MM.1S (cell line): ENCODE results near the gene CBFA2T2.

Experiments
- CTCF ChIP-seq: fragments of 300-600 bp; sonication (generic); IDR thresholded peaks from 2 replicates; pipeline ENCODE4 v1.5.1; 2016; ENCODE audit warnings: antibody characterized with exemption, low read length, mixed read lengths
- EZH2 ChIP-seq: fragments of 300-600 bp; sonication (generic); optimal IDR thresholded peaks from 2 replicates; pipeline ENCODE3; 2017; ENCODE audit warnings: low read depth, mild to moderate bottlenecking, antibody characterized with exemption, low read length, mixed read lengths
- EZH2phosphoT487 ChIP-seq: fragments of 300-600 bp; sonication (generic); IDR thresholded peaks from 2 replicates; pipeline ENCODE4 v1.6.1; 2018; ENCODE audit warnings: antibody characterized with exemption, low read length

DNA sequence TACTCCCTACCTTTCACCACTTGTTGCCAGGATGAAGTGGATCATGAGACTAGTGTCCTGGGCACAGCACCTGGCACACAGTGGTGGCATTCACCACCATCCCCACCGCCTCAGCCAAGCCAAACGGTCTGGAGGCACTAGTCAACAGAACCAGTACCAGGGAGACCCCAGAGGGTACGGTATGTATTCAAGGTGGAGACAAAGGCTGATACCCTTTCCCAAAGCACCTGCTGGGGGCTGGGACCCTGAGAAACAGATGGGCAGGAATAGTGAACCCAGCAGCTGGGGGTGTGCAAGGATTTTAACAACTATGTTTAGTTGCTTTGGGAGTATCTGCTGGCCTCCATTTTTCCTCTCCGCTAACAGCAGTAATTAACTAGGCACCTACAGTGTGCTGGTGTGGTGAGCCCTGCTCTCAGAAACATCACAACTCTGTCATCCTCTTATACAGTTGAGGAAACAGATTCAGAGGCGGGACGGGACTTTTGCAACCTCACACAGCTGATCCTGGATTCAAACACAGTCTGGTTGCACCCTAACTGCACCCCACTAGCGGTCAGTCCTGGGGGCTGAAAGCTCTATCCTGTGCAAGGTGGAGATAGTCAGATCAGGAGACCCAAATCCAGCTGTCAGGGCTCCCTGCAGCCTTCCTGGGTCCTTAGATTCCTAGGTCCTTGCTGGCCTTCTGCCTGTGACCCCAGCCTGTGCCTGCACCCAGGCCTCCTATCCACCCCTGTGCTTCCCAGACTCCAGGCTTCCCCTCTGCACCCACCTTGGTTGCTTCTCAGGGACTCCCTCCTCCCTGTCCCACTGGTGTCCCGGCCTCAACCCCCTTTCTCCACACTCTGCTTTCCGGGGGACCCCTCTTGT lies 47.5 kb upstream of the CBFA2T2 start:
- TF ChIP-seq CTCF (no peak), EZH2 (no peak), EZH2phosphoT487 (no peak)
